Measurements from ENCODE around the gene NLRP12.
"Not testable (repeated sequence)": the region's sequence is repeated elsewhere in the genome, so short reads cannot be mapped to it uniquely, and the experiment has no call there.

Gene NLRP12

DNA sequence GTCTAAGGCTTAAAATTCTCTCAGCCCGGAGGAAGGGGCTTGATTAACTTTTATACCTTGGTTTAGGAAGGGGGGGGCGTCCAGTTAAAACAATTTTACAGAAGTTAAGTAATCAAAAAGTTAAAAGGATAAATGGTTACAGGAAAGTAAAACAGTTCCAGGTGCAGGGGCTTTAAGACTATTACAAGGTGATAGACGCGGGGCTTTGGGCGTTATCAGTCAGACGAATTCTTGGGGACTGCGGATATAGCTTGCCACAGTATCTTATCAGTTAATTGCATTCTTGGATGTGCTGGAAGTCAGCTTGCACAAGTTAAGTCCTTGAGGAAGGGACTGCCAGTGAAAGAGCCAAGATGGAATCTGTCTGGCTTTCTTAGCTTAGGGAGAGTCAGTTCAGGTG is 49.6 kb downstream of the NLRP12 start:
- H3K9me3 ChIP-seq (replicated peaks in 1 of 2; ENCODE audit: control insufficient read depth in 2 of 2, insufficient read depth in 1 of 2, low read depth in 1 of 2, low read length in 2 of 2); H3K4me2 ChIP-seq (ENCODE audit: insufficient read depth, low read length, poor library complexity, severe bottlenecking); H3K14ac ChIP-seq (ENCODE audit: low read length); H3K23ac ChIP-seq (ENCODE audit: low read depth, low read length, poor library complexity); DNase-seq (ENCODE audit: low spot score); H2BK120ac ChIP-seq (ENCODE audit: low read depth, low read length); H2AFZ ChIP-seq (ENCODE audit: low read length); H3K4me1 ChIP-seq (ENCODE audit: control insufficient read depth in 2 of 2, insufficient read depth in 1 of 2, low read depth in 1 of 2, low read length in 2 of 2); H3K9ac ChIP-seq (ENCODE audit: low read depth, low read length, poor library complexity); H2BK5ac ChIP-seq (ENCODE audit: low read length); H4K91ac ChIP-seq (ENCODE audit: low read depth, low read length, poor library complexity); H3K4ac ChIP-seq (ENCODE audit: low read length); H3K36me3 ChIP-seq (replicated peaks in 1 of 2; ENCODE audit: control insufficient read depth in 2 of 2, insufficient read depth in 2 of 2, low read length in 2 of 2); H2AK5ac ChIP-seq (ENCODE audit: low read depth, low read length); H2BK12ac ChIP-seq (ENCODE audit: low read length); H3K18ac ChIP-seq (ENCODE audit: low read length); H3K4me3 ChIP-seq (ENCODE audit: low read length in 2 of 2); H3K27ac ChIP-seq (replicated peaks; ENCODE audit: low read length); H4K8ac ChIP-seq (ENCODE audit: low read depth, low read length); H3K79me1 ChIP-seq (ENCODE audit: low read depth, low read length); H2BK15ac ChIP-seq (ENCODE audit: low read length); H3K27me3 ChIP-seq (ENCODE audit: control insufficient read depth in 3 of 3, insufficient read depth in 3 of 3, low read depth in 1 of 3, low read length in 3 of 3): not testable (repeated sequence)
- no CpG with 5 or more reads among the region's 7 CpGs for WGBS, 2 donors (ENCODE audit: extremely low coverage in 2 of 2, insufficient read length in 2 of 2, insufficient replicate concordance in 1 of 2)

DNA sequence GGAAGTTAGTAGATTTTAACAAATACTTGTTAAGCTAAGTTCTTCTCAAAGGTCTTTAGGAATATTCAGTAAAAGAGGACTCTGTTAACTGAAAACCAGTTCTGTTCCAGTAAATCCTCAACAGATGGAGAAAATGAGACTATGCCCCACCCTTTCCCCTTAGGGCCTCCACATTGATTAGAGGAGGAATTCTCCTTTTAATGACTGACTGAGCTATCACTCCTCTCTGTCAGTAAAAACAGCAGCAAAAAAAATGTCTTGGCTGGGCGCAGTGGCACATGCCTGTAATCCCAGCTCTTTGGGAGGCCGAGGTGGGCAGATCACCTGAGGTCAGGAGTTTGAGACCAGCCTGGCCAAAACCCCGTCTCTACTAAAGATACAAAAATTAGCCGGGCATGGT is 50.1 kb downstream of the NLRP12 start:
- no peak overlapping the region for H2BK12ac ChIP-seq (ENCODE audit: low read length)
- no peak overlapping the region for H2BK5ac ChIP-seq (ENCODE audit: low read length)
- no peak for DNase-seq (ENCODE audit: low spot score)
- H3K79me1 ChIP-seq (ENCODE audit: low read depth, low read length) = no peaks in the 10 kb centered on the region
- H3K18ac ChIP-seq (ENCODE audit: low read length) = no peak overlapping the region
- H2BK120ac ChIP-seq (ENCODE audit: low read depth, low read length) = no peak overlapping the region
- H4K91ac ChIP-seq (ENCODE audit: low read depth, low read length, poor library complexity) = no peak overlapping the region
- H3K27me3 ChIP-seq (ENCODE audit: control insufficient read depth in 3 of 3, insufficient read depth in 3 of 3, low read depth in 1 of 3, low read length in 3 of 3) = no peaks in the 10 kb centered on the region
- no peak overlapping the region for H3K9ac ChIP-seq (ENCODE audit: low read depth, low read length, poor library complexity)
- no peak overlapping the region for H3K27ac ChIP-seq (replicated peaks; ENCODE audit: low read length)
- H4K8ac ChIP-seq (ENCODE audit: low read depth, low read length) = no peak overlapping the region
- no peaks in the 10 kb centered on the region for H3K4me1 ChIP-seq (ENCODE audit: control insufficient read depth in 2 of 2, insufficient read depth in 1 of 2, low read depth in 1 of 2, low read length in 2 of 2)
- H2BK15ac ChIP-seq (ENCODE audit: low read length) = no peak overlapping the region
- no peak overlapping the region for H3K4me3 ChIP-seq (ENCODE audit: low read length in 2 of 2)
- no peaks in the 10 kb centered on the region for H3K9me3 ChIP-seq (replicated peaks in 1 of 2; ENCODE audit: control insufficient read depth in 2 of 2, insufficient read depth in 1 of 2, low read depth in 1 of 2, low read length in 2 of 2)
- WGBS, 2 donors (ENCODE audit: extremely low coverage in 2 of 2, insufficient read length in 2 of 2, insufficient replicate concordance in 1 of 2) = no CpG with 5 or more reads among the region's 4 CpGs
- H3K23ac ChIP-seq (ENCODE audit: low read depth, low read length, poor library complexity) = no peak overlapping the region
- H2AFZ ChIP-seq (ENCODE audit: low read length) = no peak overlapping the region
- H3K36me3 ChIP-seq (replicated peaks in 1 of 2; ENCODE audit: control insufficient read depth in 2 of 2, insufficient read depth in 2 of 2, low read length in 2 of 2) = no peaks in the 10 kb centered on the region
- H3K4ac ChIP-seq (ENCODE audit: low read length) = no peak overlapping the region
- H2AK5ac ChIP-seq (ENCODE audit: low read depth, low read length) = no peak overlapping the region
- no peak overlapping the region for H3K14ac ChIP-seq (ENCODE audit: low read length)
- H3K4me2 ChIP-seq (ENCODE audit: insufficient read depth, low read length, poor library complexity, severe bottlenecking) = no peak overlapping the region

DNA sequence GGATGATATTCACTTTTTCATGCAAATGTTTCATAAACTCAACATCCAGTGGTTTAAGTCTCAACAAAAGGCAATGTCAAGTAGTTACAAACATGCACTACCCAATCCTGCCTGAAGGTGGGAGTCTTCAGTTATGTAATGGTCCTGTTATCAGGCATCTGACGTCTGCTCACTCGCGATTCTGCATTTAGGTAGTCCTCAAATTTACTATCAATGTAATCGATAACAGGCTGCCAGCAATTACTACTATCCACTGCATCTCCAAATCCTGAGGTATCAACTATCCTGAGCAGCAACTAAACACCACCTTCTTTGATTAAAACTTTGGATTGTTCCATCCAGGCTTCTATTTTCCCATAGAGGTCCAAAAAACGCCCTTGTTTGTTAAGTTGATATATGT is 51.2 kb downstream of the NLRP12 start:
- no peak overlapping the region for H2BK15ac ChIP-seq (ENCODE audit: low read length)
- no peaks in the 10 kb centered on the region for H3K79me1 ChIP-seq (ENCODE audit: low read depth, low read length)
- no peak overlapping the region for H3K18ac ChIP-seq (ENCODE audit: low read length)
- no peak overlapping the region for H2BK120ac ChIP-seq (ENCODE audit: low read depth, low read length)
- H3K36me3 ChIP-seq (replicated peaks in 1 of 2; ENCODE audit: control insufficient read depth in 2 of 2, insufficient read depth in 2 of 2, low read length in 2 of 2) = no peaks in the 10 kb centered on the region
- H2BK5ac ChIP-seq (ENCODE audit: low read length) = no peak overlapping the region
- H3K4me3 ChIP-seq (ENCODE audit: low read length in 2 of 2) = no peak overlapping the region
- no peak overlapping the region for H3K9ac ChIP-seq (ENCODE audit: low read depth, low read length, poor library complexity)
- H4K91ac ChIP-seq (ENCODE audit: low read depth, low read length, poor library complexity) = no peak overlapping the region
- no peak overlapping the region for H3K4ac ChIP-seq (ENCODE audit: low read length)
- no peak overlapping the region for H2AK5ac ChIP-seq (ENCODE audit: low read depth, low read length)
- H3K4me1 ChIP-seq (ENCODE audit: control insufficient read depth in 2 of 2, insufficient read depth in 1 of 2, low read depth in 1 of 2, low read length in 2 of 2) = no peaks in the 10 kb centered on the region
- H3K14ac ChIP-seq (ENCODE audit: low read length) = no peak overlapping the region
- H2BK12ac ChIP-seq (ENCODE audit: low read length) = no peak overlapping the region
- H3K23ac ChIP-seq (ENCODE audit: low read depth, low read length, poor library complexity) = no peak overlapping the region
- no peak overlapping the region for H4K8ac ChIP-seq (ENCODE audit: low read depth, low read length)
- no peaks in the 10 kb centered on the region for H3K9me3 ChIP-seq (replicated peaks in 1 of 2; ENCODE audit: control insufficient read depth in 2 of 2, insufficient read depth in 1 of 2, low read depth in 1 of 2, low read length in 2 of 2)
- peak; percentile 61 for DNase-seq (ENCODE audit: low spot score)
- no peaks in the 10 kb centered on the region for H3K27me3 ChIP-seq (ENCODE audit: control insufficient read depth in 3 of 3, insufficient read depth in 3 of 3, low read depth in 1 of 3, low read length in 3 of 3)
- WGBS, 2 donors (ENCODE audit: extremely low coverage in 2 of 2, insufficient read length in 2 of 2, insufficient replicate concordance in 1 of 2) = no CpG with 5 or more reads among the region's 5 CpGs
- H3K4me2 ChIP-seq (ENCODE audit: insufficient read depth, low read length, poor library complexity, severe bottlenecking) = no peak overlapping the region
- H3K27ac ChIP-seq (replicated peaks; ENCODE audit: low read length) = no peak overlapping the region
- H2AFZ ChIP-seq (ENCODE audit: low read length) = no peak overlapping the region

DNA sequence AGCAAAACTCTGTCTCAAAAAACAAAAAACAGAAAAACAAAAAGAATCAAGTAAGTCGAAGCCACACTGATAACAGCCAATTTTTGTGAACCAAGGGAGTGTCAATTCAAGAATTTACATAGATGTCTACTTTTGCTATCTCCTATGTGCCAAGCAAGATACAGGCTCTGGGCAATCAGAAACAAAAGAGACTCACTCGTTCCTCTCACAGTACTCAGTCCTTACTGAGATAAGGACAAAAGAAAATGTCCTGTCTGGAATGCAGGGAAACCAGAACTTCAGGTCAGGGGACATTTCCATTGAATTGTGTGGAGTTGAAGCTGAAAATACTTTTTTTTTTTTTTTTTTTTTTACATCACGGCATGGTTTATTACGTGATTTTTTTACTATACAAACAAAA is 53.0 kb downstream of the NLRP12 start:
- Histone ChIP-seq H3K27ac (replicated peaks; ENCODE audit: low read length) (no peak overlapping the region), H4K91ac (ENCODE audit: low read depth, low read length, poor library complexity) (no peak overlapping the region), H3K79me1 (ENCODE audit: low read depth, low read length) (no peaks in the 10 kb centered on the region)

More for the DNA sequence above, 53.0 kb downstream of the NLRP12 start:
- Histone ChIP-seq H3K4ac (ENCODE audit: low read length) (no peak overlapping the region), H3K9me3 (replicated peaks in 1 of 2; ENCODE audit: control insufficient read depth in 2 of 2, insufficient read depth in 1 of 2, low read depth in 1 of 2, low read length in 2 of 2) (no peaks in the 10 kb centered on the region), H4K8ac (ENCODE audit: low read depth, low read length) (no peak overlapping the region), H3K36me3 (replicated peaks in 1 of 2; ENCODE audit: control insufficient read depth in 2 of 2, insufficient read depth in 2 of 2, low read length in 2 of 2) (no peaks in the 10 kb centered on the region), H2BK5ac (ENCODE audit: low read length) (no peak overlapping the region), H3K4me2 (ENCODE audit: insufficient read depth, low read length, poor library complexity, severe bottlenecking) (no peak overlapping the region), H3K27me3 (ENCODE audit: control insufficient read depth in 3 of 3, insufficient read depth in 3 of 3, low read depth in 1 of 3, low read length in 3 of 3) (no peaks in the 10 kb centered on the region), H2AK5ac (ENCODE audit: low read depth, low read length) (no peak overlapping the region), H2BK12ac (ENCODE audit: low read length) (no peak overlapping the region), H2AFZ (ENCODE audit: low read length) (no peak overlapping the region), H3K18ac (ENCODE audit: low read length) (no peak overlapping the region), H2BK120ac (ENCODE audit: low read depth, low read length) (no peak overlapping the region), H3K9ac (ENCODE audit: low read depth, low read length, poor library complexity) (no peak overlapping the region), H3K4me3 (ENCODE audit: low read length in 2 of 2) (no peak overlapping the region), H2BK15ac (ENCODE audit: low read length) (no peak overlapping the region), H3K23ac (ENCODE audit: low read depth, low read length, poor library complexity) (no peak overlapping the region), H3K4me1 (ENCODE audit: control insufficient read depth in 2 of 2, insufficient read depth in 1 of 2, low read depth in 1 of 2, low read length in 2 of 2) (no peaks in the 10 kb centered on the region), H3K14ac (ENCODE audit: low read length) (no peak overlapping the region)
- no peak for DNase-seq (ENCODE audit: low spot score)
- WGBS, 2 donors (ENCODE audit: extremely low coverage in 2 of 2, insufficient read length in 2 of 2, insufficient replicate concordance in 1 of 2) = no CpG with 5 or more reads among the region's 4 CpGs

Data from neuronal stem cell (in vitro differentiated cells).